ENCODE results near the gene SUCLG2.

SUCLG2 gene

GRCh38 chr3:67640023-67640660, 14.3 kb downstream of the SUCLG2 start:
- TF ChIP-seq, protein P1, sequence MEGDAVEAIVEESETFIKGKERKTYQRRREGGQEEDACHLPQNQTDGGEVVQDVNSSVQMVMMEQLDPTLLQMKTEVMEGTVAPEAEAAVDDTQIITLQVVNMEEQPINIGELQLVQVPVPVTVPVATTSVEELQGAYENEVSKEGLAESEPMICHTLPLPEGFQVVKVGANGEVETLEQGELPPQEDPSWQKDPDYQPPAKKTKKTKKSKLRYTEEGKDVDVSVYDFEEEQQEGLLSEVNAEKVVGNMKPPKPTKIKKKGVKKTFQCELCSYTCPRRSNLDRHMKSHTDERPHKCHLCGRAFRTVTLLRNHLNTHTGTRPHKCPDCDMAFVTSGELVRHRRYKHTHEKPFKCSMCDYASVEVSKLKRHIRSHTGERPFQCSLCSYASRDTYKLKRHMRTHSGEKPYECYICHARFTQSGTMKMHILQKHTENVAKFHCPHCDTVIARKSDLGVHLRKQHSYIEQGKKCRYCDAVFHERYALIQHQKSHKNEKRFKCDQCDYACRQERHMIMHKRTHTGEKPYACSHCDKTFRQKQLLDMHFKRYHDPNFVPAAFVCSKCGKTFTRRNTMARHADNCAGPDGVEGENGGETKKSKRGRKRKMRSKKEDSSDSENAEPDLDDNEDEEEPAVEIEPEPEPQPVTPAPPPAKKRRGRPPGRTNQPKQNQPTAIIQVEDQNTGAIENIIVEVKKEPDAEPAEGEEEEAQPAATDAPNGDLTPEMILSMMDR (IDR thresholded peaks at IDR 0.05; ENCODE audit: low read depth, low read length, missing control alignments): no peak

DNA sequence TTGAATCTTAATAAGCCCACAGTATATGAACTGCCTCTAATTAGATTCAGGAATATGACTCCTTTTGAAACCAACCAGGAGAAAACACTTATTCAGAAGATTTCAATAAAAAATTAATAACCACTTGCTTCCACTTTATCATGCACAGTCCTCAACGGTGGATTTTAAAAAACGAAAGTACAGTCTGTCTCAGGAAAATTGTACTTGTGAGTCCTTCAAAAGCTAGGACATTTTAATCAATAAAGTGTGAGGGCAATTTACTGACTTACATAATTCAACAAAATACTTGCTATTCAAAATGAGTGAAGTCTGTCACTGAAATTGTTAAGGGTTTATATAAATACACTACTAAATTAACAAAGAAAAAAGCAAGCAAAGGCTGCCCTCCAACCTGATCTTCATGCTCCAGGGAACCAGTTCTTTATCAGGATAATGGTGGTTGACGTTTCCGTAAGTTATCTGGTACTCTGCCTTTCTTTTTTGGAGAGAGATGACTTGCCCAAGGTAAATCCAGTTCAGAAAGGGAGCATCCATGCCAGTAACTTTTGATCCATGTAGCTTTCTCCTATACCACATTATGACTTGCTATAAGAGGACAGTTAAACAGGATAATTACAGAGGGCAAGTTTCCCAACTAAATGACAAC, 17.0 kb downstream of the SUCLG2 start:
- no peak for DNase-seq (ENCODE audit: low read depth)
- no peak overlapping the region for H3K4me3 ChIP-seq (ENCODE audit: low read depth, low read length)
- TF ChIP-seq, protein P1 (IDR thresholded peaks at IDR 0.05; ENCODE audit: low read depth, low read length, missing control alignments): no peak
- in situ Hi-C loops (cut with HindIII; ENCODE audit: low sequenced_read_pairs): no loop called here

More at GRCh38 chr3:67640023-67640660, 14.3 kb downstream of the SUCLG2 start:
- H3K4me3 ChIP-seq (ENCODE audit: low read depth, low read length): no peak overlapping the region
- in situ Hi-C loops (cut with HindIII; ENCODE audit: low sequenced_read_pairs): no loop called here
- DNase-seq (ENCODE audit: low read depth): no peak

- H3K4me3 ChIP-seq (ENCODE audit: low read depth, low read length): no peak overlapping the region
- DNase-seq (ENCODE audit: low read depth): no peak
- in situ Hi-C loops (cut with HindIII; ENCODE audit: low sequenced_read_pairs): no loop called here
Observed at GRCh38 chr3:67635806-67636205, 18.6 kb downstream of the SUCLG2 start.

GRCh38 chr3:67635257-67635656, 19.2 kb downstream of the SUCLG2 start:
- H3K4me3 ChIP-seq (ENCODE audit: low read depth, low read length): no peak overlapping the region
- peak; percentile 40 for DNase-seq (ENCODE audit: low read depth)
- in situ Hi-C loops (cut with HindIII; ENCODE audit: low sequenced_read_pairs): no loop called here
- TF ChIP-seq, protein P1 (IDR thresholded peaks at IDR 0.05; ENCODE audit: low read depth, low read length, missing control alignments): no peak

More at GRCh38 chr3:67635806-67636205, 18.6 kb downstream of the SUCLG2 start:
- TF ChIP-seq, protein P1 (IDR thresholded peaks at IDR 0.05; ENCODE audit: low read depth, low read length, missing control alignments): no peak

DNA sequence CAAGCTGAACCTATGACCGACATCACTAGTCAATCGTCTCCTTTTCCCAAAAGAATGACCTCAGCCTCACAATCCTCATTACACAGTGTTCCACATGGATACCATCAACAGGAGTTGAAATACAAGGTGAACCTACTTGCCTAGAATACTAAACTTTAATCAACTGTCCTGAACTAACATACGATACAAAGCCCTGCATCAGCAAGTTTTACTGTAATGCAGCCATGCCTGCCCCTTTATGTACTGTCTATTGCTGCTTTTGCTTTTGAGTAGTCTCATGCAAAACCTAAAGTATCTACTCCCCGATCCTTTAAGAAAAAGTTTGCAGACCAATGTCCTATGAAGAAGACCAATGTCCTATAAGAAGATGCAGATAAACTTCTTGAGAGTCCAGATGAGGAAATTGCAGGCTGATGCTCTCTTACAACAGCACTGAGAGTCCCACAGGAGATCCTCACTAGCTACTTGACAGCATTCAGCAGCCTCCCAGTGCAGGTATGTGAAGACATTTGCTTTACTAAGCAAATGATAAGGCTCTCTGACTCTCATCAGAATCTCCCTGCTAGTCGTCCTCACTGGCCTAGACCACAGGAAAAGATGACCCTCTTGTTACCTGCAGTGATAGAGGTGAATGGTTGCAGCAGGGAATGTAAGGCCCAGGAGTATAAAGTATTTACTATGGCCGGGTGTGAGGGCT, 23.6 kb downstream of the SUCLG2 start:
- no peak overlapping the region for H3K4me3 ChIP-seq (ENCODE audit: low read depth, low read length)
- in situ Hi-C loops (cut with HindIII; ENCODE audit: low sequenced_read_pairs): no loop called here
- TF ChIP-seq, protein P1 (IDR thresholded peaks at IDR 0.05; ENCODE audit: low read depth, low read length, missing control alignments): no peak
- DNase-seq (ENCODE audit: low read depth): no peak

DNA sequence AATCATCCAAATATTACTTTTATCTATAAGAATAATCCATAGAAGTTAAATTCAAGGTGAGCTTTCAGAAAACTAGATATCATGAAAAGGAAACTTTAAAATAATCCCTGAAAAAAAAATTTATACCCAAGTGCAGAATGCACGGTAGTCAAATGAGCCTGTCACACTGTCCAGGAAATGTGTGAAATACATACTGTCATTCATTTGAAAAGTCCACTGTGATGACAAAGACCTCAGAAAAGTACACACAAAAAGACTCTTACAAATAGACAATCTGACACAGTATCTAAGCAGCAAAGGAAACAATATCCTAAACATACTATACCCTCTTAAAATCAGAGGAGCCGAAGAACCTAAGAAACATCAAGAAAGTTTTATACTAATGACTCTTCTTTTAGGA, 29.7 kb downstream of the SUCLG2 start:
- DNase-seq (ENCODE audit: low read depth): no peak
- TF ChIP-seq, protein P1 (IDR thresholded peaks at IDR 0.05; ENCODE audit: low read depth, low read length, missing control alignments): no peak
- H3K4me3 ChIP-seq (ENCODE audit: low read depth, low read length): no peak overlapping the region
- in situ Hi-C loops (cut with HindIII; ENCODE audit: low sequenced_read_pairs): no loop called here
